CD14-positive monocyte (primary cell): ENCODE measurements around the gene TMEM88. TPM values are rescaled to one million over a fixed set of nuclear protein-coding genes. Genes with fewer than 3 reads are reported as not detected.
A peak's percentile ranks its signal among the peaks of the same experiment; 100 is the strongest.

Experiments used
- DNase-seq, 3 donors: peaks; one replicate each; pipeline ENCODE4 v3.0.0-alpha.2; 2011 to 2022
- H2AFZ ChIP-seq: 2 replicates; pipeline ENCODE4 v1.6.0; 2012; ENCODE audit warnings: mild to moderate bottlenecking, low read depth, low read length, inconsistent platforms; ENCODE audit not compliant: insufficient read depth, poor library complexity, severe bottlenecking
- H3K27ac ChIP-seq, 2 donors: 1 replicate in 1 of 2; 2 replicates in 1 of 2; pipeline ENCODE4 v1.5.1; 2012 to 2013; ENCODE audit warnings: low read length in 2 of 2, control low read depth in 1 of 2, inconsistent platforms in 1 of 2, low read depth in 1 of 2, mild to moderate bottlenecking in 1 of 2
- H3K27me3 ChIP-seq, 2 donors: one replicate each; pipeline versions ENCODE4 v1.6.0 to v1.6.1; 2011 to 2013; ENCODE audit warnings: low read length in 2 of 2; ENCODE audit not compliant: control insufficient read depth in 2 of 2, insufficient read depth in 2 of 2
- H3K36me3 ChIP-seq, 2 donors: replicated peaks in 1 of 2; 1 replicate in 1 of 2; 2 replicates in 1 of 2; pipeline versions ENCODE4 v1.5.1 to v1.6.1; 2012 to 2013; ENCODE audit warnings: low read length in 2 of 2, control low read depth in 1 of 2, inconsistent platforms in 1 of 2, mild to moderate bottlenecking in 1 of 2; ENCODE audit not compliant: insufficient read depth in 2 of 2, control insufficient read depth in 1 of 2
- H3K4me1 ChIP-seq, 2 donors: 1 replicate in 1 of 2; 2 replicates in 1 of 2; pipeline versions ENCODE4 v1.5.1 to v1.6.1; 2012 to 2013; ENCODE audit warnings: low read length in 2 of 2, control low read depth in 1 of 2, inconsistent platforms in 1 of 2, mild to moderate bottlenecking in 1 of 2, moderate library complexity in 1 of 2; ENCODE audit not compliant: insufficient read depth in 2 of 2, control insufficient read depth in 1 of 2
- H3K4me2 ChIP-seq: replicated peaks from 2 replicates; pipeline ENCODE3; 2012; ENCODE audit warnings: low read length, moderate library complexity, mild to moderate bottlenecking; ENCODE audit not compliant: poor library complexity, severe bottlenecking; ENCODE audit errors: extremely low read depth
- H3K4me3 ChIP-seq, 3 experiments: fragments of 200-600 bp in 1 of 3; sonication (generic) in 1 of 3; replicated peaks in 1 of 3; 1 replicate in 2 of 3; 2 replicates in 1 of 3; pipeline ENCODE4 v1.5.1; 2011 to 2013; ENCODE audit warnings: low read length in 3 of 3, mild to moderate bottlenecking in 3 of 3, control low read depth in 2 of 3, low read depth in 2 of 3, inconsistent platforms in 1 of 3, moderate library complexity in 1 of 3
- H3K79me2 ChIP-seq: 2 replicates; pipeline ENCODE4 v1.6.0; 2012; ENCODE audit warnings: mild to moderate bottlenecking, control low read depth, inconsistent platforms, low read length, moderate library complexity; ENCODE audit not compliant: insufficient read depth
- H3K9ac ChIP-seq: 2 replicates; pipeline ENCODE4 v1.6.0; 2017; ENCODE audit warnings: low read length, mild to moderate bottlenecking; ENCODE audit not compliant: insufficient read depth, poor library complexity, severe bottlenecking
- H3K9me3 ChIP-seq, 2 donors: replicated peaks in 1 of 2; 1 replicate in 1 of 2; 2 replicates in 1 of 2; pipeline versions ENCODE4 v1.5.1 to v1.6.1; 2012 to 2013; ENCODE audit warnings: low read length in 2 of 2, control low read depth in 1 of 2; ENCODE audit not compliant: control insufficient read depth in 1 of 2, insufficient read depth in 1 of 2
- H4K20me1 ChIP-seq: 2 replicates; pipeline ENCODE4 v1.6.0; 2012; ENCODE audit warnings: mild to moderate bottlenecking, low read length, control low read depth, moderate library complexity; ENCODE audit not compliant: insufficient read depth
- H3K27ac Mint-ChIP-seq, 7 donors: one replicate each; pipeline ENCODE4 v1.8.0; 2020; ENCODE audit warnings: mild to moderate bottlenecking in 7 of 7, mixed read lengths in 7 of 7, moderate library complexity in 6 of 7, inconsistent platforms in 2 of 7
- H3K27me3 Mint-ChIP-seq, 3 donors: one replicate each; pipeline ENCODE4 v1.8.0; 2021 to 2022; ENCODE audit warnings: low read depth in 3 of 3, mild to moderate bottlenecking in 3 of 3, mixed read lengths in 3 of 3, moderate library complexity in 3 of 3, inconsistent platforms in 1 of 3
- H3K36me3 Mint-ChIP-seq, 2 donors: one replicate each; pipeline ENCODE4 v1.8.0; 2020; ENCODE audit warnings: mixed read lengths in 2 of 2, inconsistent platforms in 1 of 2, mild to moderate bottlenecking in 1 of 2
- H3K4me1 Mint-ChIP-seq: one replicate; pipeline ENCODE4 v1.8.0; 2020; ENCODE audit warnings: mild to moderate bottlenecking, mixed read lengths
- H3K4me3 Mint-ChIP-seq, 2 donors: one replicate each; pipeline ENCODE4 v1.8.0; 2020; ENCODE audit warnings: mild to moderate bottlenecking in 2 of 2, mixed read lengths in 2 of 2, moderate library complexity in 1 of 2
- H3K9me3 Mint-ChIP-seq, 7 donors: one replicate each; pipeline ENCODE4 v1.8.0; 2020 to 2022; ENCODE audit warnings: mixed read lengths in 7 of 7, mild to moderate bottlenecking in 6 of 7, moderate library complexity in 6 of 7, inconsistent platforms in 2 of 7
- WGBS: methylation state at CpG from one replicate; pipeline ENCODE4 v1.1.5; 2013; ENCODE audit warnings: missing lambda C conversion rate; ENCODE audit not compliant: insufficient coverage; 5-methylcytosine and 5-hydroxymethylcytosine counted together
- intact Hi-C, 2 donors: fragments of 100-400 bp; cut with micrococcal nuclease; formaldehyde crosslinking; loops; one replicate each; pipeline versions ENCODE4 v1.15.0 to v1.15.1; 2023
- polyA plus RNA-seq, 3 donors: library from polyadenylated mRNA; depleted of rRNA in 1 of 3; unstranded in 2 of 3; stranded (reverse) in 1 of 3; fragments of 300-500 nt in 2 of 3; fragments of >200 nt in 1 of 3; fragmentation: Illumina TruSeq in 2 of 3; gene quantifications; 1 replicate in 2 of 3; 2 replicates in 1 of 3; pipeline ENCODE4 v1.2.3, GENCODE V29; 2012 to 2021
- TF ChIP-seq, protein P1 (sequence below): fragments of 200-600 bp; IDR thresholded peaks from one replicate; pipeline ENCODE4 v1.8.0; 2022; ENCODE audit warnings: antibody characterized with exemption, mild to moderate bottlenecking

Gene TMEM88
- polyA plus RNA-seq, 3 donors: 10.2 TPM; not detected in 2

DNA sequence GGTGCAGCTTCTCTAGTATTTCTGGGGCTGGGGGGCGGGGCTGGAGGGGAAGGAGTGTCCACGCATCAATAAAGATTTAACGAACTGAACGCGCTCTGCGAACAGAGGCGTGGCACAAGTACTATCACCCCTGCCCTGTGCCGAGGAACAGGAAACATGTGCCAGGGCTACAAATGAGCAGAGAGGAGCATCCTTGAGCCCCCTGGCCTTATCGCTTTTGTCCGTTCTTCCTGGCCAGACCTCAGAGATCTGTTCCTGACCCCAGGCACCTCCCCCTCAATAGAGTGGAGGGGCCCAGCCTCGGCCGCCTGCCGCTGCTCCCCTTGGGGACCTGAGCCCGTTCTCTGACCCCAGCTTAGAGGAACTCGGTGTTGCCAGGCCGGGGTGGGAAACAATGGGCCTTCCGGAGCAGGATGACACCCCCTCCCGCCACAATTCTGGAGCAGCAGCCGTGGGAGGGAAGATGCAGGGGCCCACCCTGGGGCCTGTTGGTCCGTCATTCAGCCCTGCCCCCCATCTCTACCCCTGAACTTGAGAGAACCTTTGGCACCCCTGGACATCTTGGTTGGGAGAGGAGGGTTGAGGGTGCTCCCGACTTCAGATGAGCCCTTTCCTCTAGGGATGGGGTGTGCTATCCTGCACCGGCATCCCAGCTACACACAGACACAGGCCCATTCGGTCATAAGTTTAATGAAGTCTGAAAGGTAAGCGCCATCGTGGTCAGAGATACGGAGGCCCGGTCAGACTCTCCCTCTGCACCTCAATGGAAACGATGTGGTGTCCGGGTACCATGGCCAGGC, 1.3 kb downstream of the TMEM88 start:
- TF ChIP-seq, protein P1, sequence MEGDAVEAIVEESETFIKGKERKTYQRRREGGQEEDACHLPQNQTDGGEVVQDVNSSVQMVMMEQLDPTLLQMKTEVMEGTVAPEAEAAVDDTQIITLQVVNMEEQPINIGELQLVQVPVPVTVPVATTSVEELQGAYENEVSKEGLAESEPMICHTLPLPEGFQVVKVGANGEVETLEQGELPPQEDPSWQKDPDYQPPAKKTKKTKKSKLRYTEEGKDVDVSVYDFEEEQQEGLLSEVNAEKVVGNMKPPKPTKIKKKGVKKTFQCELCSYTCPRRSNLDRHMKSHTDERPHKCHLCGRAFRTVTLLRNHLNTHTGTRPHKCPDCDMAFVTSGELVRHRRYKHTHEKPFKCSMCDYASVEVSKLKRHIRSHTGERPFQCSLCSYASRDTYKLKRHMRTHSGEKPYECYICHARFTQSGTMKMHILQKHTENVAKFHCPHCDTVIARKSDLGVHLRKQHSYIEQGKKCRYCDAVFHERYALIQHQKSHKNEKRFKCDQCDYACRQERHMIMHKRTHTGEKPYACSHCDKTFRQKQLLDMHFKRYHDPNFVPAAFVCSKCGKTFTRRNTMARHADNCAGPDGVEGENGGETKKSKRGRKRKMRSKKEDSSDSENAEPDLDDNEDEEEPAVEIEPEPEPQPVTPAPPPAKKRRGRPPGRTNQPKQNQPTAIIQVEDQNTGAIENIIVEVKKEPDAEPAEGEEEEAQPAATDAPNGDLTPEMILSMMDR: no peak
- Mint-ChIP-seq H3K27ac (no peak overlapping the region), H3K36me3 (peaks cover 36 to 57% of the 10 kb centered on the region in 2 donors), H3K27me3 (peaks cover 0 to 4% (median 2%) of the 10 kb centered on the region in 3 donors), H3K4me1 (peaks cover 9% of the 10 kb centered on the region), H3K4me3 (no peak overlapping the region), H3K9me3 (no peaks in the 10 kb centered on the region)
- Histone ChIP-seq H3K9ac (peak overlapping the region; percentile 84), H3K4me2 (peak overlapping the region; percentile 98), H3K79me2 (peaks cover 47% of the 10 kb centered on the region), H3K9me3 (no peaks in the 10 kb centered on the region), H3K4me3 (peak overlapping the region; percentile 67 to 95 (median 74)), H3K36me3 (peaks cover 31 to 55% of the 10 kb centered on the region in 2 donors), H2AFZ (peak overlapping the region; percentile 85), H3K4me1 (peaks cover 45 to 57% of the 10 kb centered on the region in 2 donors), H4K20me1 (peaks cover 54% of the 10 kb centered on the region), H3K27ac (peak overlapping the region; percentile 94 to 95), H3K27me3 (no peaks in the 10 kb centered on the region)
- intact Hi-C loops: loop anchor here (2.0 kb wide), 3 partner anchors 13 to 33 kb away; partner anchors contain the start of gene KDM6B (in 1 of the 2)
- DNase-seq: peak in 2 of 3 donors; percentile 47 to 52
- WGBS: 0% methylated on average over 24 of the region's 29 CpGs

- TF ChIP-seq, protein P1: no peak
- H2AFZ ChIP-seq: peak within 1 kb of the TSS; percentile 85
- H3K4me2 ChIP-seq: peak within 1 kb of the TSS; percentile 98
- Mint-ChIP-seq H3K9me3 (no peaks in the 10 kb centered on the region), H3K36me3 (peaks cover 31 to 51% of the 10 kb centered on the region in 2 donors), H3K4me1 (peaks cover under 1% of the 10 kb centered on the region), H3K4me3 (no peak within 1 kb of the TSS), H3K27me3 (peaks cover 0 to 4% (median 2%) of the 10 kb centered on the region in 3 donors), H3K27ac (no peak within 1 kb of the TSS)
- peaks cover 38 to 49% of the 10 kb centered on the region in 2 donors for H3K4me1 ChIP-seq
- intact Hi-C loops: loop anchor here (2.0 kb wide), 3 partner anchors 14 to 34 kb away; partner anchors contain the start of gene KDM6B (in 1 of the 2)
- H3K27me3 ChIP-seq: no peaks in the 10 kb centered on the region
- peaks cover 22 to 57% of the 10 kb centered on the region in 2 donors for H3K36me3 ChIP-seq
- DNase-seq: peak; percentile 97 to 99 (median 98)
- H3K79me2 ChIP-seq: peaks cover 45% of the 10 kb centered on the region
- peak within 1 kb of the TSS; percentile 67 to 95 (median 74) for H3K4me3 ChIP-seq
- H4K20me1 ChIP-seq: peaks cover 46% of the 10 kb centered on the region
- H3K9me3 ChIP-seq: no peaks in the 10 kb centered on the region
- peak within 1 kb of the TSS; percentile 84 for H3K9ac ChIP-seq
- WGBS: under 1% methylated on average over 64 of the region's 64 CpGs
- peak within 1 kb of the TSS; percentile 94 to 95 for H3K27ac ChIP-seq
Observed at GRCh38 chr17:7856811-7857712, 2.2 kb downstream of the TMEM88 start, which contains the start of gene NAA38. Gene NAA38, minus strand, starts transcription at chr17:7857559. Its CDS starts 96 bp downstream, at chr17:7857463.
